GM10248 (cell line): ENCODE data around the gene ATP2C2.

Experiments
- CTCF ChIA-PET: fragments of 300-600 bp; sonication (Branson Sonifier 250); formaldehyde crosslinking; extraction: SDS; loops from one replicate; lab custom pipeline; 2021; ENCODE audit warnings: antibody characterized with exemption; lab: Yijun Ruan, JAX
- POLR2A ChIA-PET: fragments of 350-650 bp; sonication (Branson Sonifier 250); formaldehyde crosslinking; extraction: SDS; loops from one replicate; lab custom pipeline; 2020; ENCODE audit warnings: antibody characterized with exemption; lab: Yijun Ruan, JAX
- DNase-seq: peaks from one replicate; pipeline ENCODE4 v3.0.0; 2012; ENCODE audit errors: extremely low spot score
- TF ChIP-seq, protein P1 (sequence below): IDR thresholded peaks from 2 replicates; pipeline ENCODE4 v1.5.1; 2012; ENCODE audit warnings: mild to moderate bottlenecking, low read depth; ENCODE audit errors: extremely low read depth, missing control alignments, control extremely low read depth

The ATP2C2 gene

DNA sequence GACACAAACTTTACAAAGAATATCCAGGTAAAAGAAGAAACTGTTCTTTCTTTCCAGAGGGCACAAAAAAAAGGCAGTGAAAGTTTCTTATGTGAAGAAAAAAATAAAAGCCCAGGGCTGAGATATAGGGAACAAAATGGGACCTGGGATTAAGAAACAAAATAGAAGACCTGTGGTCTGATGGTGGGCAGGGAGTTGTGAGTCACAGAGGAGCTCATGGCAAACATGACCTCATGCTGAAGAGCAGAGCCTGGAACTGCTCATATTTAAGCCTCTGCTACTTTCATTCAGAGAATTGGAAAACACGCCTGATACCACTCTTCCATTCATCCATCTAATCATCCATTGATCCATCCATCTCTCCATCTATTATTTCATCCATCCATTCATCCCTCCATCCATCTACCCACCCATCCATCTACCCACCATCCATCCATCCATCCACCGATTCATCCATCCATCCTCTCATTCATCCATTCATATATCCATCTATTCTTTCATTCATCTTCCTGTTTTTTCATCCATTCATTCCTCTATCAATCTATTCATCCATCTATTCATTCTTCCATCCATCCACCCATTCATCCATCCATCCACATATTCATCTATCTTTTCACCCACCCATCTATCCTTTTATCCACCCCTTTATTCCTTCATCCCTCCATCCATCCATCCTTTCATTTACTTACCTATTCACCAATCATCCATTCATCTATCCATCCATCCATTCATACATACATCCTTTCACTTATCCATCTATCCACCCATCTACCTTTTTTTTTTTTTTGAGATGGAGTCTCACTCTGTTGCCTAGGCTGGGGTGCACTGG, 43.7 kb upstream of the ATP2C2 start:
- ChIA-PET POLR2A (no interaction called here), CTCF (no interaction called here)
- TF ChIP-seq, protein P1, sequence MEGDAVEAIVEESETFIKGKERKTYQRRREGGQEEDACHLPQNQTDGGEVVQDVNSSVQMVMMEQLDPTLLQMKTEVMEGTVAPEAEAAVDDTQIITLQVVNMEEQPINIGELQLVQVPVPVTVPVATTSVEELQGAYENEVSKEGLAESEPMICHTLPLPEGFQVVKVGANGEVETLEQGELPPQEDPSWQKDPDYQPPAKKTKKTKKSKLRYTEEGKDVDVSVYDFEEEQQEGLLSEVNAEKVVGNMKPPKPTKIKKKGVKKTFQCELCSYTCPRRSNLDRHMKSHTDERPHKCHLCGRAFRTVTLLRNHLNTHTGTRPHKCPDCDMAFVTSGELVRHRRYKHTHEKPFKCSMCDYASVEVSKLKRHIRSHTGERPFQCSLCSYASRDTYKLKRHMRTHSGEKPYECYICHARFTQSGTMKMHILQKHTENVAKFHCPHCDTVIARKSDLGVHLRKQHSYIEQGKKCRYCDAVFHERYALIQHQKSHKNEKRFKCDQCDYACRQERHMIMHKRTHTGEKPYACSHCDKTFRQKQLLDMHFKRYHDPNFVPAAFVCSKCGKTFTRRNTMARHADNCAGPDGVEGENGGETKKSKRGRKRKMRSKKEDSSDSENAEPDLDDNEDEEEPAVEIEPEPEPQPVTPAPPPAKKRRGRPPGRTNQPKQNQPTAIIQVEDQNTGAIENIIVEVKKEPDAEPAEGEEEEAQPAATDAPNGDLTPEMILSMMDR: no peak
- no peak for DNase-seq

DNA sequence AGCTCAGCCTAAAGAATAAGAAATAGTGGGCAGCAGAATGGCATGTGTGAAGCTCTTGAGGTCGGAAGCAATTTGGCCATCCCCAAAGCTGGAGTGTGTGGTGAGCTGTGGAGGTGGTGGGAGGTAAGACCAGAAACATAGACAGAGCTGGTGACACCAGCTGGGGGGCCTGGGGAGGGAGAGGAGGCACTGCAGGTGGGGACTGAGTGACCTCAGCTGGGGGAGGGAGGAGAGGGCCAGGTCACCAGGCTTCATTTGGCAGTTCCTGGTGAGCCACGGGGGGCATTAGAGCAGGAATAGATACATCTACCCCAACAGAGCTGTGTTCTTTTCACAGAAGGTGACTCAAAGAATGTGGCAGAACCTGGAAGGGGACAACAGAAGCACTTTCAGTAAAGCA, 41.8 kb upstream of the ATP2C2 start:
- DNase-seq: no peak
- ChIA-PET POLR2A (no interaction called here), CTCF (interaction anchor here (0.8 to 1.6 kb wide), 2 partner anchors 9 to 15 kb away, joined by 3 to 4 read pairs; no protein-coding TSS in a partner anchor)
- TF ChIP-seq, protein P1: no peak

DNA sequence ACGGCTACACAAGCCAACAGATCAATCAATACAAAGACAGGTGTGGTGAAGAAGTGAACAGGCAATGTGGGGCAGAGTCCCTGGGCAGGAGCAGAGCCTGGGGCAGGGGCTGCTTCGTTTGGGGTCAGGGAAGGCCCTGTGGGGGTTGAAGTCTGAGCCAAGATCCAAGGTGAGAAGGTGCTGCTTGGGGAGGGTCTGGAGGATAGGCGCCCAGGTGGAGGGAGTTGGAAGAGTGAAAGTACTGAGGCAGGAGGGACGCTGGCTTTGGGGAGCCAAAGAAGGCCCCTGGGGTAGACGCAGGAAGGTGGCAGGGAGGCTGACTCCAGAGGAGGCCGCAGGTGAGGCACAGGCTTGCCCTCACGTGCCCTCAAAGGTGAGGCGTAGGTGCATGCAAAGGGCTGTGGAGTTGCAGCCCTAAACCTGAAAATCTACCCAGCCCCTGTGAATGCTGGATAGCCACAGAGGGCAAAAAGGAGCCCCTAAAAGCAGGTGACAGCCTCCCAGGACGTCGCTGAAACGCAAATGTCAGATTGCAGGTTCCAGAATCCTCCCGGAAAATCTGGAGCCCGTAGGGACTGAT, 40.3 kb upstream of the ATP2C2 start:
- ChIA-PET CTCF (no interaction called here), POLR2A (no interaction called here)
- TF ChIP-seq, protein P1: no peak
- no peak for DNase-seq

DNA sequence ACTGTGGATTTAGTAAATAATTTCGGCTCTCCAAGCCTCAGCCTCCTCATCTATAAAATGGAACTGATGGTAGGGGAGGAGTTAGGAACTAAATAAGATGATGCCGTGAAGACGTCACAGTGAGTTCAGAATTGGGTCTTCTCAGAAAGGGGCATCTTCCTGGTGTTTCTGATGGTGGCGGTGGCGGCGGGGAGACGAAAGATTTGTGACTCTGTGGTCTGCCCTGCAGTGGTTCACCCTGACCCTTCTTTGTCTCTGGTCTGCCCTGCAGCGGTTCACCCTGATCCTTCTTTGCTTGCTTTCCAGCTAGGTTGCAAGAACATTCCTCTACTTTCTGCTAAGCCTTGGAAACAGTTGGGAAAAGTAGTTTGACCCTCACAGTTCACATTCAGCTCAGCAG, 39.3 kb upstream of the ATP2C2 start:
- DNase-seq: no peak
- TF ChIP-seq, protein P1: no peak
- ChIA-PET POLR2A (no interaction called here), CTCF (no interaction called here)

DNA sequence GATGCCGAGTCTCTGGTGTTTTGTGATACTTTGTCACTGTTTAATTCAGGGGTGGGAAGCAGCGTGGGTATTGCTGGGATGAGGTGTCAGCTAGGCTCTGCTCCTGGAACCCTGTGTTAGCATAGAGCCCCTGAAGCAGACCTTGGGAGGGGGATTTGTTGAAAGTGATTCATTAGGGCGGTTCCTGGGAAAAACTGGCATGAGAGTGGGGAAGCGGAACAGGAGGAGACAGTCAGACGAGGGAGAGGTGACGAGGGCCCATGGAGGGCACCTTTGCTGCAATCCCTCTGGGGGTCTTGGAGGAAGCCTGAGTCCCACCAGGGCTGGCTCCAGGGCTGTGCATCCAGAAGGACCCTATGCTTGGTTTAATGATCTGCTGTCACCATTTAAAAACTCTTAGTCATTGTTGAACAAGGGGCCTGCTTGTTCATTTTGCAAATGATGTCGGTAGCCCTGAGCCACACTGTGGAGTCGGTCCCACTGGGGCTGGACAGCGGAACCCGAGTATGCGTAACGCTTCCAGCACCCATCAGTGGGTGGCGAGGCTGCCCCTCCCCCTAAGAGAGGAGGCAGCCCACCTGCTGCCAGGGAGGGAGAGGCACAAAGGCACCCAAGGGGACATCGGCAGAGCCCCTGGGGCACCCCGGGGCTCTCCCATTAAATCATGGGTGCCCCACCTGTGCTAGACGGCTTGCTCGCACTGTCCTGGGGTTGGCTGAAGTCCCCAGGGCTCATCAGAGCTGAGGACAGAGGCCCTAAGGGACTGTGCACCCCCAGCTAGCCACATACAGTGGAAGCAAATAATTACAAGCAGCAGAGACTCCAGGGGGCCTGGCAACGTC, 38.3 kb upstream of the ATP2C2 start:
- DNase-seq: no peak
- TF ChIP-seq, protein P1: no peak
- ChIA-PET POLR2A (no interaction called here), CTCF (no interaction called here)

DNA sequence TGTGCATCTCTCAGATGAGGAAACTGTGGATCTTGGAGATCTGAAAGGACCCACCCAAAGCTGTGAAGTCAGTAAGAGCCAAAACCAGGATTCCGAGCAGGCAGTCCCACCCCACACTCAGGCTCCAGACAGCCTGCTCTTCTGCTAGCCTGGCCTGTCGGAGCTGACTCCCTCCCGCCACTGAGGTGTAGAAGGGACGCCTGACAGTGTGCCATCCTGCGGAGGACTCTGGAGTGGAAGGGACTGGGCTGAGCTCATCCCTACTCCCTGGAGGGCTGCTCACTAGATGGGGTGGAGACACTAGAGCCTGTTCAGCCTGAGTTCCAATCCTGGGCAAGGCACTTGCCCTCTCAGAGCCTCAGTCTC, 37.7 kb upstream of the ATP2C2 start:
- CTCF ChIA-PET: no interaction called here
- TF ChIP-seq, protein P1: no peak
- POLR2A ChIA-PET: no interaction called here
- DNase-seq: no peak
